COR-L47 (cell line): ENCODE results near the gene KCNT1.
A peak's percentile ranks its signal among the peaks of the same experiment; 100 is the strongest.

Experiments used
- DNase-seq: peaks from one replicate; lab custom pipeline; 2025; lab: John Stamatoyannopoulos, UW

Gene KCNT1

GRCh38 chr9:135785013-135785575 is 83.1 kb downstream of the KCNT1 start:
- DNase-seq = no peak

- DNase-seq = no peak
These were observed 84.2 kb downstream of the KCNT1 start for GRCh38 chr9:135786146-135786690.

- DNase-seq = no peak
These were observed 85.3 kb downstream of the KCNT1 start for GRCh38 chr9:135787317-135787716.

DNA sequence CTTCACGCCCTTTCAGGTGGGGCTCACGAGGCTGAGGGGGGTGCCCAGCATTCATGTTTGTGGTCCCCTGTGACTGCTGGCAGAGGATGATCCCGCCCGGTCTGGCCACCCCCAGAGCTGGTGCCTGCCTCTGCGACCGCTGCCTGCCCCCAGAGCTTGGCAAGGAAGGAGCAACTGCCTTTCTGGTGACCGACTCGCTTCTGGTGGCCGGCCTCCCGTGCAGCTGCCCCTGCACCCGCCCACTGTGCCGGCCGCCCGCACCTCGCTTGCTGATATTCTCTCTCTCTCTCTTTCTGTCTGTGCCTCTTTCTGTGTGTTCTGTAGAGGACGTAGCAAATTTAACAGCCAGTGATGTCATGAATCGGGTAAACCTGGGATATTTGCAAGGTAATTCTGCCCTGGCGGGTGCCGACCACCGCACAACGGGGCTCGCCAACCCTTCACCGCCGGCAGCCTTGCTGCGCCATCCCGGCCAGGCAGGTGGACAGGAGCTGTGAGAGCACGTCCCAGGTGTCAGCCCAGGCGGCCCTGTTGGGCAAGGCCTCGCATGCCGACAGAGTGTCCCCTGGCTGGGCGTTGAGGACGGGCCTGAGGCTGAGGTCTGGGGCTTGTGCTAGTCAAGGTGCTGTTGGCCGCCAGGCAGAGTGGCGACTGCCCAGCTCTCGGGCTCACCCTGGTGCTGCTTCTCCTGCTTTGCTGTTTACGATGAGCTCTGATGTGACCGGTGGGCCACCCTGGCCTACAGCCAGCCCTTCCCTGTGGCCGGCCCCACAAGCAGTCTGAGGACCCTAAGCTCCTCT is 86.0 kb downstream of the KCNT1 start:
- no peak for DNase-seq

- no peak for DNase-seq
These were observed 86.8 kb downstream of the KCNT1 start for GRCh38 chr9:135788576-135789300.

GRCh38 chr9:135789838-135790291 is 87.9 kb downstream of the KCNT1 start:
- DNase-seq = no peak

DNA sequence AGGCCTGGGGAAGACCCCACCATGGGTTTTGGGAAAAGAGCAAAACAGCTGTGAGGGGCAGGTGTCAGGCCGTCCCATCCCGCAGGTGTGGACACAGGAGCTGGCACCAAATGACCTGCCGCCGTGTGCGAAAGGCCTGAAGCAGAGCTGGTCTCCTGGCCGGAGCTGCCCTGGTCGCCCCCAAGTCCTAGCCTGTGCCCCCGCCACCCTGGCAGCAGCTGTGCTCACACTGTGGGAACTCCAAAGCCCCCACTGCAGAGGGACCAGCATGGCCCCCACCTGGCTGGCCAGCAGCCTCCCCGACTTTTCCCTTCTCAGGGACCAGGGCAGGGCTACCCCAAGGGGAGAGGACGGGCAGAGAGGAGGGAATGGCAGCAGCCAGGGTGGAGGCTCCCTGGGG is 88.4 kb downstream of the KCNT1 start:
- no peak for DNase-seq

GRCh38 chr9:135790850-135791249 is 88.9 kb downstream of the KCNT1 start:
- no peak for DNase-seq

DNA sequence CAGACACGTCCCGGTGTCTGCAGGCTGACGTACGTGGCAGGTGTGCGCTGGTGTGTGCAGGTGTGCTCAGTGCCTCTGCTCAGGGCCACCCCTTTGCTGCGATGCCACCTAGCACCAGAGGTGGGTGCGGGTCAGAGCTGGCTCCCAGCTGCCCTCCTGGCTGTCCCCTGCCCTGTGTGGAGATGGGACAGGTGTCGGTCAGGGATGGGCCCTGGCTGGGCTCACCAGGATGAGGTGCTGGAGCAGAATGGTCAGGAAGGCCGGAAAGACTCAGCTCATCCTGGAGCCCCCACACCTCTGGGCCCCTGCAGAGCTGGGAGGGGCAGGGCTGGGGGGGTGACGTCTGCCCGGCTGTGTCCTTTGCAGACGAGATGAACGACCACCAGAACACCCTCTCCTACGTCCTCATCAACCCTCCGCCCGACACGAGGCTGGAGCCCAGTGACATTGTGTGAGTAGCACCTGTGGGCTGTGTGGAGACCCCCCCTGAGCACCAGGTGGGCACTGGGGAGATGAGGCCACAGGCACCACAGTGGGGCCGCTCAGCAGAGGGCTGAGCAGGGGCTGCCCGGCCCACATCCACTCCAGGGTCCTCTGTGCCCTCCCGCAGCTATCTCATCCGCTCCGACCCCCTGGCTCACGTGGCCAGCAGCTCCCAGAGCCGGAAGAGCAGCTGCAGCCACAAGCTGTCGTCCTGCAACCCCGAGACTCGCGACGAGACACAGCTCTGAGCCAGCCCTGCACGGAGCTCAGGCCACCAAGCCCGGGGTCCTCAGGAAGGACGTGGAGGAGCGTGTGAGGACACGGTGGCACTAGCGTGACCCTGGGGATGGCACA is 89.7 kb downstream of the KCNT1 start:
- no peak for DNase-seq

DNA sequence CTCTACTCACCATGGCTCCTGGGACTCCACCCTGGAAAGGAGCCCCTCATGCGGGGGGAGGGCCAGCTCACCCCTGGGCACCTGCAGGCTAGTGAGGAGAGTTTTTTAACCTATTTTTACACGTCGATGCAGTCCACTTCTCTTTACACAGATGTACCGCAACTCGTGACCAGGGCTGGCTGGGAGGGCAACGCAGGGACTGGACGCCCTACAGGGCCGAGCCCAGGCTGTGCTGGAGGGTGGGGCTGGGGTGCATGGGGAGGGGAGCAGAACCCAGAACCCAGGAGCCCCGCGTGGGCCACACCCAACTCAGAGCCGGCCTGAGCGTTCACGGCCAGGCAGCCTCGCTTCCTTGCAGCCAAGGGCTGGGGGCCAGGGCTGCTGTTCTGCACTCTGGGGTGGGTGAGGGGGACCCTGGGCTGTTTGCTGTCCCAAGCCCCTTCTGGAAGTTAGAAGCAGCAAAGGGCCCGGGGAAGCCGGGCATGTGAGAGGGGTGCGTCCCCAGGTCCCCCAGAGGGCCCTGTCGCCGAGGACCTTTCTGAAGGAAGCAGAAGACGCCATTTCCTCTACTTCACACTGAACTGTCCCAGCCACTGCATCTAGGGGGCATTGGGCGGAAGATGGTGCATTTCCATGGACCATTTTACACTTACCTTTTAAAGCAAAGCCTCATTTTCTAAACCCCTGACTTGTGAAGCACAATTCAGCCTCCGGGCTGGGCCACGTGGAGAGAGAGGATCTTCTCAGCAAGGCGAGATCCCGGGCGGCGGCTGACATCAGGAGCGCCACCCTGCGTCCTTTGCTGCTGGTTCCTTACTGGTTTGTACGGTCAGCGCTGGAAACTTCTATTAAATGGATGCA is 90.5 kb downstream of the KCNT1 start:
- no peak for DNase-seq

- no peak for DNase-seq
These were observed 91.5 kb downstream of the KCNT1 start for GRCh38 chr9:135793221-135794056.

GRCh38 chr9:135794057-135794335 is 92.0 kb downstream of the KCNT1 start:
- DNase-seq = no peak

GRCh38 chr9:135794361-135794885 is 92.4 kb downstream of the KCNT1 start:
- DNase-seq = no peak

GRCh38 chr9:135795391-135795790 is 93.4 kb downstream of the KCNT1 start:
- DNase-seq = no peak

DNA sequence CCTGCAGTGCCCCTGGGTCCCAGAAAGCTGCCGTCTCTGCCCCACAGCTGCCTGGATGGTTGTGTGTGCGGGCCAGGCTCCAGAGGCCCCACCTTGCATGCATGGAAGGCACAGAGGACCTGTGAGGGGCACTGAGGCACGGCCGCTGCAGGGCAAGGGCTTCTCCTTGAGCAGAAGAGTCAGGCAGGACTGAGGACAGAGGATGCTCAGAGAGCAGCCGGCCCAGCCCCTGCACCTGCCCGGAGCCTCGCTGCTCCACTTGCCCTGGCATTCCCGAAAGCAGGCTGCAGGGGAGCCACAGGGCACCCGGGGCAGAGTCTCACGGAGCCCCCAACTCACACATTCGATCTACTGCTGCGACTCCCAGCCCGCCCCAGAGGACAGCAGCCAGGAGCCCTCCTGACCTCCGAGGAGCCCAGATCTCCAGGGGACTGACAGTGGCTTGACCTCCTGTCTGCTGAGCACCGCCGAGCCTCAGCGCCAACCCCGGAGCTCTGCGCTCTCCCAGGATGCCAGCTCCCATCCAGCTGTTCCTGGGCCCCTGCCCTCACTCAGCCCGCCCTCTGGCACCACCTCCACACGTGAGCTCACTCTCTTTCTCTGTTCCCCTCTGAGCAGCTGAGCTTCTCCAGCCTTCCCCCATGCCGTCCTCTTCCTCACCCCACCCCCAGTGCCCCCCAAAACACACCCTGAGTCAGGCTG is 95.0 kb downstream of the KCNT1 start:
- no peak for DNase-seq

- DNase-seq = peak; percentile 20
These were observed 95.7 kb downstream of the KCNT1 start for GRCh38 chr9:135797507-135798262.

DNA sequence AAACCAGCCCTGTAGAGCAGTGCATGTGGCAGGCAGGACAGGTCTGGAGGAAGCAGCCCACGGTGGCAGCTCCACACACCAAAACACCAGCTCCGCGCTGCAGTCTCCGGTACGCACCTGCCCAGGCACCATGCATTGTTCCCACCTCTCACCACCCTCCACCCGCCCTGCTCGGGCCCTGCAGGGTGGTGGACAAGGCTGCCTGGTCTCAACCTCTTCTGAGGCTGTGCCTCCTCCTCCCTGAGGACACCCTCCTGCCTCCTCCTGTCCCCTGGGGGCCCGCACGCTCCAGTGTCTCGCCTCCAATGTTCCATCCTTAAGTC is 96.2 kb downstream of the KCNT1 start:
- no peak for DNase-seq

DNA sequence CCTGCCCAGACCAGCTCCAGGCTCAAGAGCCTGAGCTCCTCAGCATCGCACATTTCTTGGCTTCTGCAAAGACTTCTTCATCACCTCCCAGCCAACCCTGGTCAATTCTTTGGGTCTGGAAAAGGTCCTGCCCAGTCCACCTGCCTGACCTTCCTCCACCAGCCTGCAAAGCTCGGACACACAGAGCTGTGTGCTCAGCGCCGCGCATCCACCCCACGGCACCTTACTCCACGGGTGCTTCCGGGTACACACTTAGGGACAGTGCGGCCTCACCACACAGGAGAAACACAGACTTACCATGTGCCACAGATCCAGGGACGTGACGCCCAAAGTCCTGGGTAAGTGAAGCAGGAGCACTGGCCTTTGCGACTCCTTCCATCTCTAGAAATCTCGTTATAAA is 97.3 kb downstream of the KCNT1 start:
- DNase-seq = no peak

GRCh38 chr9:135801070-135801469 is 99.1 kb downstream of the KCNT1 start:
- no peak for DNase-seq
